Measurements from ENCODE around the gene YIPF6.

DNA sequence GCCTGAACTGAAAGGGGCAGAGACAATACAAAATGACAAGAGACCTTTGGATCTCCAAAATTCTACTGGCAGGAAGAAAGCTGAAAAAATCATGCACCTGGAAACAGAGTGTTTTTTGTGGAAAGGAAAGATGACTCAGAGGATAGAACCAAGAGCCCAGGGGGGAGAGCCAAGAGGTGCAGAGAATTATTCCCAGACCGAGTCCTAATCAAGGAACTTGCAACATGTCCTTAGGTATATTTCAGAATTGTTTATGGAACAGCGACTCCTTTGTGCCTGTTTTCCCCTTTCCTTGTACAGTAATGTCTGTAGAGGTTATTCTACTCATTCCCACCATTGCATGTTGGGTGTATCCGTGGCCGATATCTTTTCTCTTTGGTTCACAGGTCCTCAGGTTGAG is 71.7 kb downstream of the YIPF6 start:
- TF ChIP-seq EZH2 (IDR thresholded peaks at IDR 0.05): no peak
- TF ChIP-seq, protein P1, sequence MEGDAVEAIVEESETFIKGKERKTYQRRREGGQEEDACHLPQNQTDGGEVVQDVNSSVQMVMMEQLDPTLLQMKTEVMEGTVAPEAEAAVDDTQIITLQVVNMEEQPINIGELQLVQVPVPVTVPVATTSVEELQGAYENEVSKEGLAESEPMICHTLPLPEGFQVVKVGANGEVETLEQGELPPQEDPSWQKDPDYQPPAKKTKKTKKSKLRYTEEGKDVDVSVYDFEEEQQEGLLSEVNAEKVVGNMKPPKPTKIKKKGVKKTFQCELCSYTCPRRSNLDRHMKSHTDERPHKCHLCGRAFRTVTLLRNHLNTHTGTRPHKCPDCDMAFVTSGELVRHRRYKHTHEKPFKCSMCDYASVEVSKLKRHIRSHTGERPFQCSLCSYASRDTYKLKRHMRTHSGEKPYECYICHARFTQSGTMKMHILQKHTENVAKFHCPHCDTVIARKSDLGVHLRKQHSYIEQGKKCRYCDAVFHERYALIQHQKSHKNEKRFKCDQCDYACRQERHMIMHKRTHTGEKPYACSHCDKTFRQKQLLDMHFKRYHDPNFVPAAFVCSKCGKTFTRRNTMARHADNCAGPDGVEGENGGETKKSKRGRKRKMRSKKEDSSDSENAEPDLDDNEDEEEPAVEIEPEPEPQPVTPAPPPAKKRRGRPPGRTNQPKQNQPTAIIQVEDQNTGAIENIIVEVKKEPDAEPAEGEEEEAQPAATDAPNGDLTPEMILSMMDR (IDR thresholded peaks at IDR 0.05 in 2 of 3, conservative IDR thresholded peaks at IDR 0.05 in 1 of 3; ENCODE audit: borderline replicate concordance in 1 of 3, insufficient read depth in 1 of 3, low read depth in 2 of 3, low read length in 2 of 3): no peak
- TF ChIP-seq, protein P2, sequence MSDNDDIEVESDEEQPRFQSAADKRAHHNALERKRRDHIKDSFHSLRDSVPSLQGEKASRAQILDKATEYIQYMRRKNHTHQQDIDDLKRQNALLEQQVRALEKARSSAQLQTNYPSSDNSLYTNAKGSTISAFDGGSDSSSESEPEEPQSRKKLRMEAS (IDR thresholded peaks at IDR 0.05): no peak
- TF ChIP-seq, protein P3, sequence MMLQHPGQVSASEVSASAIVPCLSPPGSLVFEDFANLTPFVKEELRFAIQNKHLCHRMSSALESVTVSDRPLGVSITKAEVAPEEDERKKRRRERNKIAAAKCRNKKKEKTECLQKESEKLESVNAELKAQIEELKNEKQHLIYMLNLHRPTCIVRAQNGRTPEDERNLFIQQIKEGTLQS (IDR thresholded peaks at IDR 0.05): no peak
- TF ChIP-seq, protein P4, sequence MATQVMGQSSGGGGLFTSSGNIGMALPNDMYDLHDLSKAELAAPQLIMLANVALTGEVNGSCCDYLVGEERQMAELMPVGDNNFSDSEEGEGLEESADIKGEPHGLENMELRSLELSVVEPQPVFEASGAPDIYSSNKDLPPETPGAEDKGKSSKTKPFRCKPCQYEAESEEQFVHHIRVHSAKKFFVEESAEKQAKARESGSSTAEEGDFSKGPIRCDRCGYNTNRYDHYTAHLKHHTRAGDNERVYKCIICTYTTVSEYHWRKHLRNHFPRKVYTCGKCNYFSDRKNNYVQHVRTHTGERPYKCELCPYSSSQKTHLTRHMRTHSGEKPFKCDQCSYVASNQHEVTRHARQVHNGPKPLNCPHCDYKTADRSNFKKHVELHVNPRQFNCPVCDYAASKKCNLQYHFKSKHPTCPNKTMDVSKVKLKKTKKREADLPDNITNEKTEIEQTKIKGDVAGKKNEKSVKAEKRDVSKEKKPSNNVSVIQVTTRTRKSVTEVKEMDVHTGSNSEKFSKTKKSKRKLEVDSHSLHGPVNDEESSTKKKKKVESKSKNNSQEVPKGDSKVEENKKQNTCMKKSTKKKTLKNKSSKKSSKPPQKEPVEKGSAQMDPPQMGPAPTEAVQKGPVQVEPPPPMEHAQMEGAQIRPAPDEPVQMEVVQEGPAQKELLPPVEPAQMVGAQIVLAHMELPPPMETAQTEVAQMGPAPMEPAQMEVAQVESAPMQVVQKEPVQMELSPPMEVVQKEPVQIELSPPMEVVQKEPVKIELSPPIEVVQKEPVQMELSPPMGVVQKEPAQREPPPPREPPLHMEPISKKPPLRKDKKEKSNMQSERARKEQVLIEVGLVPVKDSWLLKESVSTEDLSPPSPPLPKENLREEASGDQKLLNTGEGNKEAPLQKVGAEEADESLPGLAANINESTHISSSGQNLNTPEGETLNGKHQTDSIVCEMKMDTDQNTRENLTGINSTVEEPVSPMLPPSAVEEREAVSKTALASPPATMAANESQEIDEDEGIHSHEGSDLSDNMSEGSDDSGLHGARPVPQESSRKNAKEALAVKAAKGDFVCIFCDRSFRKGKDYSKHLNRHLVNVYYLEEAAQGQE (IDR thresholded peaks at IDR 0.05; ENCODE audit: low read depth): no peak
- no peak for TF ChIP-seq POLR2AphosphoS5 (IDR thresholded peaks at IDR 0.05; ENCODE audit: low read depth, low read length)
